Epithelial cell of alveolus of lung (primary cell): ENCODE results near the gene IKBKE. TPM values are rescaled to one million over a fixed set of nuclear protein-coding genes. Genes with fewer than 3 reads are reported as not detected.

ENCODE experiments used
- total RNA-seq: library from RNA; depleted of rRNA; stranded (reverse); fragments of >200 nt; gene quantifications from 2 replicates; pipeline ENCODE4 v1.2.1, GENCODE V29; 2015

Gene IKBKE
- 8.8 and 22.4 TPM in 2 replicates for total RNA-seq

GRCh38 chr1:206469933-206470691, at the start of gene IKBKE:
Gene IKBKE, plus strand, starts transcription at chr1:206470476. Its CDS starts 2,752 bp downstream, at chr1:206473228.

DNA sequence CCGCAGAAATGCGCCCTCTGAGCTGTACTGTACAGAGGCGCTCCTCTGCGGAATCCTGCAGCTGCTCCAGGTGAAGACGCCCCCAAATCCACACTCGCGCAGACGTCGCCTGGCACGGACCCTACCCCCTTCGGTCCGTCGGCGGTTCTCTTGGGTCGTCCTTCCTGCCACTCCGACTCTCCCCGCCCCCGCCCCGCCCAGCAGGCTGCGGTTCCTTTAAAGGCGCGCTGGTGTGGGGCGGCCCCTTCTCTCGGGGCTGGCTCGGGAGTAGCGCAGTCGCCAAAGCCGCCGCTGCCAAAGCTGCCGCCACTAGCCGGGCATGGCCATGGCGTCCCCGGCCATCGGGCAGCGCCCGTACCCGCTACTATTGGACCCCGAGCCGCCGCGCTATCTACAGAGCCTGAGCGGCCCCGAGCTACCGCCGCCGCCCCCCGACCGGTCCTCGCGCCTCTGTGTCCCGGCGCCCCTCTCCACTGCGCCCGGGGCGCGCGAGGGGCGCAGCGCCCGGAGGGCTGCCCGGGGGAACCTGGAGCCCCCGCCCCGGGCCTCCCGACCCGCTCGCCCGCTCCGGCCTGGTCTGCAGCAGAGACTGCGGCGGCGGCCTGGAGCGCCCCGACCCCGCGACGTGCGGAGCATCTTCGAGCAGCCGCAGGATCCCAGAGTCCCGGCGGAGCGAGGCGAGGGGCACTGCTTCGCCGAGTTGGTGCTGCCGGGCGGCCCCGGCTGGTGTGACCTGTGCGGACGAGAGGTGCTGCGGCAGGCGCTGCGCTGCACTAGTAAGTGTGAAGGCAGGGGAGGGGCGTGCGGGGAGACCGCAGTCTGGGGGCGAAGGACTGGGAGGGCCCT, 37.2 kb downstream of the IKBKE start, which contains the start of gene RASSF5:
Gene RASSF5 (plus strand): TSS at position 248 of the 846 bp plus-strand sequence. CDS start 72 bp downstream, at position 320.

Other genes starting within 250 kb of the IKBKE start
- 1.6 and 1.9 TPM in 2 replicates for gene RASSF5, start 37.1 kb downstream of the IKBKE start, total RNA-seq
- 43.3 and 58.4 TPM in 2 replicates for gene EIF2D, start 142.0 kb downstream of the IKBKE start, total RNA-seq
- 13.5 and 19.4 TPM in 2 replicates for gene DYRK3, start 165.1 kb downstream of the IKBKE start, total RNA-seq
- gene MAPKAPK2, start 214.4 kb downstream of the IKBKE start, total RNA-seq: 50.9 and 61.8 TPM in 2 replicates